HEK293 (cell line): ENCODE data around the gene APLP1.

Source experiments
- AEBP2 ChIP-seq: fragments of 450-650 bp; formaldehyde crosslinking; IDR thresholded peaks from 2 replicates; pipeline ENCODE4 v1.5.1; 2016; ENCODE audit warnings: missing biosample characterization, missing genetic modification characterization, borderline replicate concordance
- ELK4 ChIP-seq: IDR thresholded peaks from 2 replicates; pipeline ENCODE4 v1.6.1; 2011; ENCODE audit warnings: mild to moderate bottlenecking, low read depth, low read length, borderline replicate concordance
- GLIS2 ChIP-seq: fragments of 450-650 bp; formaldehyde crosslinking; IDR thresholded peaks from 2 replicates; pipeline ENCODE4 v1.5.1; 2016; ENCODE audit warnings: missing biosample characterization, missing genetic modification characterization
- HOXD13 ChIP-seq: sonication (generic); formaldehyde crosslinking; IDR thresholded peaks from 2 replicates; pipeline ENCODE4 v1.8.0; 2022; ENCODE audit warnings: missing genetic modification reagents, borderline replicate concordance
- KLF10 ChIP-seq: fragments of 450-650 bp; IDR thresholded peaks from 2 replicates; pipeline ENCODE4 v1.5.1; 2018; ENCODE audit warnings: missing biosample characterization, mild to moderate bottlenecking, missing genetic modification characterization
- MZF1 ChIP-seq: fragments of 450-650 bp; formaldehyde crosslinking; IDR thresholded peaks from 2 replicates; pipeline ENCODE4 v1.5.1; 2017; ENCODE audit warnings: missing biosample characterization, missing genetic modification characterization, borderline replicate concordance
- PRDM1 ChIP-seq: fragments of 450-650 bp; formaldehyde crosslinking; IDR thresholded peaks from 2 replicates; pipeline ENCODE4; 2016; ENCODE audit warnings: missing biosample characterization, missing genetic modification characterization
- PRDM6 ChIP-seq: fragments of 450-650 bp; formaldehyde crosslinking; IDR thresholded peaks from 2 replicates; pipeline ENCODE4 v1.5.1; 2017; ENCODE audit warnings: missing biosample characterization, missing genetic modification characterization
- REST ChIP-seq: fragments of 450-650 bp; formaldehyde crosslinking; IDR thresholded peaks from 2 replicates; pipeline ENCODE4 v1.5.1; 2016; ENCODE audit warnings: missing biosample characterization, missing genetic modification characterization
- TCF7L2 ChIP-seq: IDR thresholded peaks from 2 replicates; pipeline ENCODE4 v1.6.1; 2011; ENCODE audit warnings: low read depth, mild to moderate bottlenecking, inconsistent platforms, low read length, moderate library complexity, borderline replicate concordance
- YY2 ChIP-seq: fragments of 450-650 bp; formaldehyde crosslinking; IDR thresholded peaks from 2 replicates; pipeline ENCODE4 v1.5.1; 2016; ENCODE audit warnings: missing biosample characterization, missing genetic modification characterization
- ZBTB21 ChIP-seq: fragments of 450-650 bp; formaldehyde crosslinking; IDR thresholded peaks from 2 replicates; pipeline ENCODE4 v1.5.1; 2017; ENCODE audit warnings: missing biosample characterization, missing genetic modification characterization
- ZNF121 ChIP-seq: fragments of 450-650 bp; formaldehyde crosslinking; IDR thresholded peaks from 2 replicates; pipeline ENCODE4 v1.5.1; 2016; ENCODE audit warnings: missing biosample characterization, missing genetic modification characterization
- ZNF138 ChIP-seq: fragments of 450-650 bp; formaldehyde crosslinking; IDR thresholded peaks from 2 replicates; pipeline ENCODE4 v1.5.1; 2016; ENCODE audit warnings: missing biosample characterization, missing genetic modification characterization, borderline replicate concordance
- ZNF146 ChIP-seq: fragments of 450-650 bp; formaldehyde crosslinking; IDR thresholded peaks from 2 replicates; pipeline ENCODE4 v1.5.1; 2016; ENCODE audit warnings: missing biosample characterization, missing genetic modification characterization
- ZNF202 ChIP-seq: fragments of 450-650 bp; formaldehyde crosslinking; IDR thresholded peaks from 2 replicates; pipeline ENCODE4 v1.5.1; 2016; ENCODE audit warnings: missing biosample characterization, missing genetic modification characterization, borderline replicate concordance
- ZNF302 ChIP-seq: fragments of 450-650 bp; formaldehyde crosslinking; IDR thresholded peaks from 2 replicates; pipeline ENCODE4 v1.5.1; 2016; ENCODE audit warnings: missing biosample characterization, missing genetic modification characterization, low read depth
- ZNF311 ChIP-seq: fragments of 450-650 bp; formaldehyde crosslinking; IDR thresholded peaks from 2 replicates; pipeline ENCODE4 v1.5.1; 2017; ENCODE audit warnings: missing biosample characterization, missing genetic modification characterization, borderline replicate concordance
- ZNF354C ChIP-seq: fragments of 450-650 bp; formaldehyde crosslinking; IDR thresholded peaks from 2 replicates; pipeline ENCODE4 v1.5.1; 2016; ENCODE audit warnings: missing biosample characterization, missing genetic modification characterization, low read depth, borderline replicate concordance
- ZNF501 ChIP-seq: fragments of 450-650 bp; formaldehyde crosslinking; IDR thresholded peaks from 2 replicates; pipeline ENCODE4 v1.5.1; 2016; ENCODE audit warnings: missing biosample characterization, missing genetic modification characterization
- ZNF513 ChIP-seq: fragments of 450-650 bp; IDR thresholded peaks from 2 replicates; pipeline ENCODE4 v1.5.1; 2018; ENCODE audit warnings: missing biosample characterization, missing genetic modification characterization
- ZNF544 ChIP-seq: fragments of 450-650 bp; formaldehyde crosslinking; IDR thresholded peaks from 2 replicates; pipeline ENCODE4 v1.5.0; 2017; ENCODE audit warnings: missing biosample characterization, missing genetic modification characterization
- ZNF645 ChIP-seq: fragments of 450-650 bp; formaldehyde crosslinking; IDR thresholded peaks from 2 replicates; pipeline ENCODE4; 2016; ENCODE audit warnings: missing biosample characterization, missing genetic modification characterization
- ZNF670 ChIP-seq: fragments of 450-650 bp; formaldehyde crosslinking; IDR thresholded peaks from 2 replicates; pipeline ENCODE4 v1.5.1; 2016; ENCODE audit warnings: missing biosample characterization, missing genetic modification characterization, low read depth
- ZNF792 ChIP-seq: fragments of 450-650 bp; formaldehyde crosslinking; IDR thresholded peaks from 2 replicates; pipeline ENCODE4 v1.5.1; 2016; ENCODE audit warnings: missing biosample characterization, missing genetic modification characterization
- ZNF837 ChIP-seq: fragments of 450-650 bp; formaldehyde crosslinking; IDR thresholded peaks from 2 replicates; pipeline ENCODE4 v1.5.1; 2016; ENCODE audit warnings: missing biosample characterization, missing genetic modification characterization
- ZSCAN23 ChIP-seq: fragments of 450-650 bp; formaldehyde crosslinking; IDR thresholded peaks from 2 replicates; pipeline ENCODE4 v1.5.1; 2016; ENCODE audit warnings: missing biosample characterization, missing genetic modification characterization

Gene APLP1

GRCh38 chr19:35882114-35882832 lies 13.9 kb downstream of the APLP1 start (continued):
- no peak for TF ChIP-seq ZNF513 (tag by site-specific recombination)
- TF ChIP-seq ZSCAN23 (tag by site-specific recombination) = peak; percentile 92
- peak; percentile 97 for TF ChIP-seq REST (tag by site-specific recombination)
- TF ChIP-seq ZNF544 = no peak
- no peak for TF ChIP-seq ELK4
- no peak for TF ChIP-seq YY2 (tag by site-specific recombination)
- peak; percentile 92 for TF ChIP-seq ZNF121 (tag by site-specific recombination)
- no peak; the same call in 1 of the 2 replicates for TF ChIP-seq KLF10 (tag by site-specific recombination)
- peak; percentile 66; the same call in 1 of the 2 replicates for TF ChIP-seq ZNF146 (tag by site-specific recombination)
- no peak for TF ChIP-seq TCF7L2
- TF ChIP-seq ZNF501 (tag by site-specific recombination) = peak; percentile 100
- no peak for TF ChIP-seq ZNF645 (tag by site-specific recombination)
- TF ChIP-seq HOXD13 (CRISPR knock-in tag) = no peak
- TF ChIP-seq GLIS2 = no peak
- no peak for TF ChIP-seq ZNF311 (tag by site-specific recombination)
- peak; percentile 82; the same call in 1 of the 2 replicates for TF ChIP-seq ZNF302 (tag by site-specific recombination)
- TF ChIP-seq ZNF202 (tag by site-specific recombination) = peak; percentile 100
- TF ChIP-seq AEBP2 (tag by site-specific recombination) = peak; percentile 100
- peak; percentile 100 for TF ChIP-seq ZNF354C
- TF ChIP-seq ZNF138 (tag by site-specific recombination) = peak; percentile 100
- TF ChIP-seq ZBTB21 (tag by site-specific recombination) = peak; percentile 96
- TF ChIP-seq ZNF792 (tag by site-specific recombination) = no peak
- no peak for TF ChIP-seq PRDM6
- TF ChIP-seq MZF1 (tag by site-specific recombination) = peak; percentile 97; the same call in 1 of the 2 replicates
- peak; percentile 92; the same call in 1 of the 2 replicates for TF ChIP-seq ZNF670
- no peak for TF ChIP-seq ZNF837 (tag by site-specific recombination)
- no peak for TF ChIP-seq PRDM1 (tag by site-specific recombination)
